Spleen (tissue), 7 donors: ENCODE measurements around the gene PDE8B.

Source experiments
- CTCF ChIP-seq, 11 experiments: fragments of 200-600 bp in 7 of 11; fragments of 450-650 bp in 4 of 11; sonication (generic) in 4 of 11; IDR thresholded peaks in 8 of 11; conservative IDR thresholded peaks in 3 of 11; 1 replicate in 7 of 11; 2 replicates in 4 of 11; pipeline versions ENCODE4 v1.4.0 to v1.8.0; 2016 to 2021; ENCODE audit warnings: antibody characterized with exemption in 11 of 11, inconsistent platforms in 4 of 11, mild to moderate bottlenecking in 1 of 11
- POLR2A ChIP-seq, 3 donors: fragments of 450-650 bp; IDR thresholded peaks; one replicate each; pipeline ENCODE4 v1.5.1; 2017; ENCODE audit warnings: antibody characterized with exemption in 3 of 3, mild to moderate bottlenecking in 1 of 3
- donor health status: DM: no; HTN: no; CAD: no; lungs with moderate emphysema.
- donor health status: DM: no; HTN: no; CAD: no.
- donor health status: DM: no; HTN: no; CAD: no.

DNA sequence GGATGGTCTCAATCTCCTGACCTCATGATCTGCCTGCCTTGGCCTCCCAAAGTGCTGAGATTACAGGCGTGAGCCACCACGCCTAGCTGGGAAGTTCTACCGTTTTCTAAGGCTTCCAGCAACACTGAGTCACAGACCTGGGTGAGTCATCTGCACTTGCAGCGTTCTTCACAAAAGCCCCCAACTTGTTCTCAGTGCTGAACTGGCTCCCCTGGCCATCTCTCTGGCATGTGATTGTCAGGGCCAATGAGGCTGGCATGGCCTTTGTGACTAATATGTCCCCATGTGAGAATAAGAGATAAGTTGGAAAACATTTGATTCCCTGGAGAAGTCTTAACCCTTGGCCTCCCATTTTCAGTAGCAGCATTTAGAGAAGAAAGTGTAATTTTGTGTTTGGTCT, 157.3 kb downstream of the PDE8B start:
- TF ChIP-seq CTCF (IDR thresholded peaks at IDR 0.05 in 8 of 11, conservative IDR thresholded peaks at IDR 0.05 in 3 of 11) = no peak
- TF ChIP-seq POLR2A (IDR thresholded peaks at IDR 0.05) = no peak
